Progenitor cell of endocrine pancreas (in vitro differentiated cells): Measurements from ENCODE around the gene CCDC170. TPM values are rescaled to one million over a fixed set of nuclear protein-coding genes. Genes with fewer than 3 reads are reported as not detected.

Experiments
- DNase-seq: peaks from one replicate; pipeline ENCODE4 v3.0.0; 2021; ENCODE audit warnings: low spot score; ENCODE audit not compliant: unreplicated experiment
- H3K27ac Mint-ChIP-seq: 2 replicates; pipeline ENCODE4 v1.8.0; 2021; ENCODE audit warnings: mild to moderate bottlenecking, moderate library complexity, mixed read lengths
- H3K27me3 Mint-ChIP-seq: 2 replicates; pipeline ENCODE4 v1.8.0; 2021; ENCODE audit warnings: mixed read lengths
- H3K36me3 Mint-ChIP-seq: 2 replicates; pipeline ENCODE4 v1.8.0; 2022; ENCODE audit warnings: mixed read lengths; ENCODE audit not compliant: insufficient read depth
- H3K4me1 Mint-ChIP-seq: 2 replicates; pipeline ENCODE4 v1.8.0; 2021; ENCODE audit warnings: low read depth, mixed read lengths
- H3K4me3 Mint-ChIP-seq: 2 replicates; pipeline ENCODE4 v1.8.0; 2021; ENCODE audit warnings: low read depth, mild to moderate bottlenecking, moderate library complexity, mixed read lengths
- H3K9me3 Mint-ChIP-seq: 2 replicates; pipeline ENCODE4 v1.8.0; 2021; ENCODE audit warnings: low read depth, mixed read lengths
- CTCF ChIP-seq: fragments of 200-600 bp; sonication (generic); IDR thresholded peaks from one replicate; pipeline ENCODE4 v1.5.0; 2021; ENCODE audit warnings: antibody characterized with exemption, mild to moderate bottlenecking; ENCODE audit not compliant: unreplicated experiment
- total RNA-seq: library from RNA; stranded (reverse); gene quantifications from 2 replicates; pipeline ENCODE4 v1.2.1, GENCODE V29; 2021

CCDC170 gene
- total RNA-seq, 1 donor from 2014 or later: not detected

GRCh38 chr6:151652325-151652724 lies 158.5 kb downstream of the CCDC170 start:
- H3K4me1 Mint-ChIP-seq: no peaks in the 10 kb centered on the region
- no peaks in the 10 kb centered on the region for H3K27me3 Mint-ChIP-seq
- no peak for TF ChIP-seq CTCF
- no peak overlapping the region for H3K4me3 Mint-ChIP-seq
- no peak for DNase-seq
- H3K36me3 Mint-ChIP-seq: peaks cover 4% of the 10 kb centered on the region
- H3K9me3 Mint-ChIP-seq: peaks cover 16% of the 10 kb centered on the region
- H3K27ac Mint-ChIP-seq: no peak overlapping the region

GRCh38 chr6:151655099-151655498 lies 161.3 kb downstream of the CCDC170 start:
- H3K27ac Mint-ChIP-seq: no peak overlapping the region
- TF ChIP-seq CTCF: no peak
- no peak overlapping the region for H3K4me3 Mint-ChIP-seq
- no peak for DNase-seq
- peaks cover 4% of the 10 kb centered on the region for H3K4me1 Mint-ChIP-seq
- H3K9me3 Mint-ChIP-seq: peaks cover 16% of the 10 kb centered on the region
- H3K36me3 Mint-ChIP-seq: peaks cover 4% of the 10 kb centered on the region
- no peaks in the 10 kb centered on the region for H3K27me3 Mint-ChIP-seq

GRCh38 chr6:151656392-151656791 lies 162.6 kb downstream of the CCDC170 start:
- Mint-ChIP-seq H3K4me1 (peaks cover 4% of the 10 kb centered on the region), H3K27me3 (no peaks in the 10 kb centered on the region), H3K36me3 (peaks cover 4% of the 10 kb centered on the region), H3K27ac (no peak overlapping the region), H3K9me3 (peaks cover 16% of the 10 kb centered on the region), H3K4me3 (no peak overlapping the region)
- no peak for TF ChIP-seq CTCF
- DNase-seq: no peak

- H3K27me3 Mint-ChIP-seq: no peaks in the 10 kb centered on the region
- H3K27ac Mint-ChIP-seq: no peak overlapping the region
- peaks cover 4% of the 10 kb centered on the region for H3K36me3 Mint-ChIP-seq
- no peak overlapping the region for H3K4me3 Mint-ChIP-seq
- peaks cover 13% of the 10 kb centered on the region for H3K9me3 Mint-ChIP-seq
- no peak for DNase-seq
- TF ChIP-seq CTCF: no peak
- H3K4me1 Mint-ChIP-seq: peaks cover 8% of the 10 kb centered on the region
These were observed 164.3 kb downstream of the CCDC170 start for GRCh38 chr6:151658091-151658490.

GRCh38 chr6:151659212-151659611 lies 165.4 kb downstream of the CCDC170 start:
- H3K27ac Mint-ChIP-seq: no peak overlapping the region
- no peak for DNase-seq
- peaks cover 4% of the 10 kb centered on the region for H3K36me3 Mint-ChIP-seq
- no peaks in the 10 kb centered on the region for H3K27me3 Mint-ChIP-seq
- H3K4me3 Mint-ChIP-seq: no peak overlapping the region
- peaks cover 13% of the 10 kb centered on the region for H3K4me1 Mint-ChIP-seq
- no peak for TF ChIP-seq CTCF
- peaks cover 13% of the 10 kb centered on the region for H3K9me3 Mint-ChIP-seq
